ENCODE data around the gene SMIM20.

- TF ChIP-seq CTCF (IDR thresholded peaks at IDR 0.05) (no peak), POLR2A (IDR thresholded peaks at IDR 0.05) (no peak)
Observed at GRCh38 chr4:25882226-25882625, 31.8 kb upstream of the SMIM20 start.
